ENCODE measurements around the gene SUPT20HL1.

SUPT20HL1 gene

GRCh38 chrX:24399550-24399949, 39.1 kb downstream of the SUPT20HL1 start:
- DNase-seq = no peak

GRCh38 chrX:24405959-24406358, 45.5 kb downstream of the SUPT20HL1 start:
- DNase-seq = no peak
